Ascending aorta (tissue), 2 donors: ENCODE measurements around the gene WASL. TPM values are rescaled to one million over a fixed set of nuclear protein-coding genes. Genes with fewer than 3 reads are reported as not detected.

ENCODE experiments used
- DNase-seq, 2 donors: peaks; one replicate each; pipeline ENCODE4 v3.0.0-alpha.2; 2019; ENCODE audit warnings: low spot score in 2 of 2
- H3K27ac ChIP-seq, 2 donors: fragments of 200-600 bp; sonication (generic); one replicate each; pipeline ENCODE4 v1.5.1; 2016 to 2017; ENCODE audit warnings: mild to moderate bottlenecking in 1 of 2
- H3K27me3 ChIP-seq: fragments of 200-600 bp; sonication (generic); one replicate; pipeline ENCODE4 v1.5.1; 2017
- H3K36me3 ChIP-seq, 2 donors: fragments of 200-600 bp; sonication (generic); one replicate each; pipeline ENCODE4 v1.5.1; 2016
- H3K4me1 ChIP-seq, 2 donors: fragments of 200-600 bp; sonication (generic); one replicate each; pipeline ENCODE4 v1.5.1; 2016 to 2017; ENCODE audit warnings: mild to moderate bottlenecking in 1 of 2
- H3K4me3 ChIP-seq, 2 donors: fragments of 200-600 bp; sonication (generic); one replicate each; pipeline ENCODE4 v1.5.1; 2016 to 2017; ENCODE audit warnings: mild to moderate bottlenecking in 1 of 2
- H3K9me3 ChIP-seq, 2 donors: fragments of 200-600 bp; sonication (generic); one replicate each; pipeline ENCODE4 v1.5.1; 2016
- intact Hi-C: fragments of 100-400 bp; cut with DNase I; formaldehyde crosslinking; loops from one replicate; pipeline ENCODE4 v1.15.1; 2023
- total RNA-seq: library from RNA; depleted of rRNA; stranded (reverse); fragments of >200 nt; gene quantifications from one replicate; pipeline ENCODE4 v1.1.0, GENCODE V29; 2016
- TF ChIP-seq, protein P1 (sequence below), 3 experiments: fragments of 200-600 bp in 2 of 3; fragments of 450-650 bp in 1 of 3; sonication (generic) in 2 of 3; IDR thresholded peaks; one replicate each; pipeline ENCODE4 v1.5.1; 2016 to 2019; ENCODE audit warnings: antibody characterized with exemption in 3 of 3, mild to moderate bottlenecking in 1 of 3, moderate library complexity in 1 of 3

WASL gene
- total RNA-seq, 1 donor from 2014 or later = 23.7 TPM

DNA sequence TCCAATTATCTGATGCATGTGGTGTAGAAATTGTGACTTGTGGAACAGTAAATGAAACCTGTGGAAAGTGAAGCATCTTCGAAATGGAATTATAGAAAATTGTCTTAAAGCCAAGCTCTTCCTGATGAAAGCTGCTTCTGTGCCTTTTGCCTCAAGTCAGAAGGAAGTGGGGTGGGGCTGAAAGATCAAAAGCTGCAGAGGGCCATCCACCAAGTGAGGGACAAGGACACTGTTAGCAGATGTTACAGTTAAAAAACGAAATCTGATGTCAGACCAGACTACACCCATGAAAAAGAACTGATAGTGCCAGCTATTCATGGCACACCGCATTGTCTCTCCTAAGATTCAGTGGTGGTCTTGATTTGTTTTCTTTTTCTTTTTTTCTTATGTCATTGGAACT lies 23.8 kb upstream of the WASL start:
- Histone ChIP-seq H3K4me3 (no peak overlapping the region), H3K27ac (no peak overlapping the region), H3K9me3 (no peaks in the 10 kb centered on the region), H3K36me3 (no peaks in the 10 kb centered on the region), H3K27me3 (no peaks in the 10 kb centered on the region), H3K4me1 (no peaks in the 10 kb centered on the region)
- intact Hi-C loops = no loop called here
- TF ChIP-seq, protein P1, sequence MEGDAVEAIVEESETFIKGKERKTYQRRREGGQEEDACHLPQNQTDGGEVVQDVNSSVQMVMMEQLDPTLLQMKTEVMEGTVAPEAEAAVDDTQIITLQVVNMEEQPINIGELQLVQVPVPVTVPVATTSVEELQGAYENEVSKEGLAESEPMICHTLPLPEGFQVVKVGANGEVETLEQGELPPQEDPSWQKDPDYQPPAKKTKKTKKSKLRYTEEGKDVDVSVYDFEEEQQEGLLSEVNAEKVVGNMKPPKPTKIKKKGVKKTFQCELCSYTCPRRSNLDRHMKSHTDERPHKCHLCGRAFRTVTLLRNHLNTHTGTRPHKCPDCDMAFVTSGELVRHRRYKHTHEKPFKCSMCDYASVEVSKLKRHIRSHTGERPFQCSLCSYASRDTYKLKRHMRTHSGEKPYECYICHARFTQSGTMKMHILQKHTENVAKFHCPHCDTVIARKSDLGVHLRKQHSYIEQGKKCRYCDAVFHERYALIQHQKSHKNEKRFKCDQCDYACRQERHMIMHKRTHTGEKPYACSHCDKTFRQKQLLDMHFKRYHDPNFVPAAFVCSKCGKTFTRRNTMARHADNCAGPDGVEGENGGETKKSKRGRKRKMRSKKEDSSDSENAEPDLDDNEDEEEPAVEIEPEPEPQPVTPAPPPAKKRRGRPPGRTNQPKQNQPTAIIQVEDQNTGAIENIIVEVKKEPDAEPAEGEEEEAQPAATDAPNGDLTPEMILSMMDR (IDR thresholded peaks at IDR 0.05) = no peak
- no peak for DNase-seq

- Histone ChIP-seq H3K27me3 (no peaks in the 10 kb centered on the region), H3K36me3 (no peaks in the 10 kb centered on the region), H3K4me3 (no peak overlapping the region), H3K9me3 (no peaks in the 10 kb centered on the region), H3K27ac (no peak overlapping the region), H3K4me1 (no peaks in the 10 kb centered on the region)
- intact Hi-C loops = no loop called here
- TF ChIP-seq, protein P1 (IDR thresholded peaks at IDR 0.05) = no peak
- DNase-seq = no peak
These were observed 23.0 kb upstream of the WASL start for GRCh38 chr7:123771846-123772245.

- DNase-seq = no peak
- Histone ChIP-seq H3K27me3 (no peaks in the 10 kb centered on the region), H3K27ac (no peak overlapping the region), H3K36me3 (no peaks in the 10 kb centered on the region), H3K4me3 (no peak overlapping the region), H3K4me1 (no peaks in the 10 kb centered on the region), H3K9me3 (no peaks in the 10 kb centered on the region)
- intact Hi-C loops = no loop called here
- TF ChIP-seq, protein P1 (IDR thresholded peaks at IDR 0.05) = no peak
These were observed 22.5 kb upstream of the WASL start for GRCh38 chr7:123771256-123771655.

DNA sequence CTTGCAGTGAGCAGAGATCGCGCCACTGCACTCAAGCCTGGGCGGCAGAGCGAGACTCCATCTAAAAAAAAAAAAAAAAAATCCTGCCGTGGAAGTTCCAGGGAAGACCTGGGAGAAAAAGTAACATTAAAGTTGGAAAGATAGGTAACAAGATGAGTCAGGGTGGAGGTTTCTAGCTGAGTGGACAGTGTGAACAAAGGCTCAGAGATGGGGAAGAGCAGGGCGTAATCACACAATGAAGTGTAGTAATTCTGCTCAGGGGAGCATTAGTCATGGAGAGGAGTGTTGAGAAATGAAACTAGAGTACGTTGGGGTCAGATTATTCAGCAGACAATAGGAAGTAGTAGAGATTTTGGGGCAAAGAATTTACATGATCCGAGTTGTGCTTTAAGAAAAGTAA lies 21.6 kb upstream of the WASL start:
- Histone ChIP-seq H3K4me3 (no peak overlapping the region), H3K36me3 (no peaks in the 10 kb centered on the region), H3K9me3 (no peaks in the 10 kb centered on the region), H3K27me3 (no peaks in the 10 kb centered on the region), H3K27ac (no peak overlapping the region), H3K4me1 (no peaks in the 10 kb centered on the region)
- intact Hi-C loops = no loop called here
- no peak for DNase-seq
- TF ChIP-seq, protein P1 (IDR thresholded peaks at IDR 0.05) = no peak

- no peaks in the 10 kb centered on the region for H3K27me3 ChIP-seq
- H3K27ac ChIP-seq = no peak overlapping the region
- H3K4me3 ChIP-seq = peak overlapping the region in 1 of 2 donors; percentile 8
- no peaks in the 10 kb centered on the region for H3K4me1 ChIP-seq
- no peaks in the 10 kb centered on the region for H3K9me3 ChIP-seq
- DNase-seq = peak in 1 of 2 donors; percentile 77
- intact Hi-C loops = loop anchor here (2.0 kb wide), 1 partner anchor 21 kb away; the partner anchor contains the start of gene WASL
- TF ChIP-seq, protein P1 (IDR thresholded peaks at IDR 0.05) = no peak
- H3K36me3 ChIP-seq = no peaks in the 10 kb centered on the region
These were observed 20.6 kb upstream of the WASL start for GRCh38 chr7:123769371-123769770.

DNA sequence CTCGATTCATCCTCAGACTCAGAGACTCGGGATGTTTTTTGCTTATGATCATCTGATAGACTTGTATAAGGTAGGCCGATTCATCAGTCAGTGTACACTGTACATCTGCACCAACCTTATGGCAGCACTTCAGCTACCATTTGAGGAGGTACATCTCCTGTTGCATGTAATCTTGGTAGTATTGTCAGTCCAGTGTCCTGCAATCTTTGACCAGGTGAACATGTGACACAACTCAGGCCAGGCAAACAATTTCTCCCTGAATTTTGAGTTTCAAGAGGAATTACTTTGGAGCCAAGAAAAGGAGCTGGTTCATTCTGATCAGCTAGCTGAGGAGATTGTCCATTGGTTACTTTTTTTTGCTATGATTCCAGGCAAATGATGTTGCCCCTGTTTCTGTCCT lies 19.7 kb upstream of the WASL start:
- TF ChIP-seq, protein P1 (IDR thresholded peaks at IDR 0.05) = no peak
- intact Hi-C loops = loop anchor here (2.0 kb wide), 1 partner anchor 20 kb away; the partner anchor contains the start of gene WASL
- Histone ChIP-seq H3K36me3 (no peaks in the 10 kb centered on the region), H3K4me3 (no peak overlapping the region), H3K27ac (no peak overlapping the region), H3K9me3 (no peaks in the 10 kb centered on the region), H3K4me1 (no peaks in the 10 kb centered on the region), H3K27me3 (no peaks in the 10 kb centered on the region)
- no peak for DNase-seq
